ENCODE measurements around the gene LUC7L3.

DNA sequence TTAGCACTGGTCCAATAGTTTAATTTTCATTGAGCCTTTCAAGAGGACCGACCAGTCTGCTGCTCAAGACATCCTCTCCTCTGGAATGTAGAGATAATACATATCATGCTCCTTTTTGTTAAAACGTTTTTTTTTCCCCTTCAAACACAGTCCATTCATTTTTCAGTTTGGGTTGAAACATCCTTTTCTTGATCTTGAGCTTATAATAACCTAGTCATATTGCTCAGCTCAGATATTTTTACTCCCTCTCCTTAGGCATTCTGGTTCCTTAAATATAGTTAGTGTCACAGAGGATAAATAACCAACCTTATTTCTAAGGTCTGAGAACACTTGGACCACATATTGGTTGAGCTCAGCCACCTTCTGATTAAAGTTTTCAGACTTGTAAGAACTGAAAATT, 35.1 kb downstream of the LUC7L3 start:
- TF ChIP-seq, protein P1, sequence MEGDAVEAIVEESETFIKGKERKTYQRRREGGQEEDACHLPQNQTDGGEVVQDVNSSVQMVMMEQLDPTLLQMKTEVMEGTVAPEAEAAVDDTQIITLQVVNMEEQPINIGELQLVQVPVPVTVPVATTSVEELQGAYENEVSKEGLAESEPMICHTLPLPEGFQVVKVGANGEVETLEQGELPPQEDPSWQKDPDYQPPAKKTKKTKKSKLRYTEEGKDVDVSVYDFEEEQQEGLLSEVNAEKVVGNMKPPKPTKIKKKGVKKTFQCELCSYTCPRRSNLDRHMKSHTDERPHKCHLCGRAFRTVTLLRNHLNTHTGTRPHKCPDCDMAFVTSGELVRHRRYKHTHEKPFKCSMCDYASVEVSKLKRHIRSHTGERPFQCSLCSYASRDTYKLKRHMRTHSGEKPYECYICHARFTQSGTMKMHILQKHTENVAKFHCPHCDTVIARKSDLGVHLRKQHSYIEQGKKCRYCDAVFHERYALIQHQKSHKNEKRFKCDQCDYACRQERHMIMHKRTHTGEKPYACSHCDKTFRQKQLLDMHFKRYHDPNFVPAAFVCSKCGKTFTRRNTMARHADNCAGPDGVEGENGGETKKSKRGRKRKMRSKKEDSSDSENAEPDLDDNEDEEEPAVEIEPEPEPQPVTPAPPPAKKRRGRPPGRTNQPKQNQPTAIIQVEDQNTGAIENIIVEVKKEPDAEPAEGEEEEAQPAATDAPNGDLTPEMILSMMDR (IDR thresholded peaks at IDR 0.05) = no peak
- no peak for TF ChIP-seq POLR2A (IDR thresholded peaks at IDR 0.05)
